HUES48 (cell line): ENCODE results near the gene SDHAF2.
"Not testable (repeated sequence)": the region's sequence is repeated elsewhere in the genome, so short reads cannot be mapped to it uniquely, and the experiment has no call there.

Experiments
- H3K27ac ChIP-seq: one replicate; pipeline ENCODE4 v1.7.0; 2013; ENCODE audit warnings: low read depth, low read length, inconsistent platforms
- H3K27me3 ChIP-seq: 2 replicates; pipeline ENCODE4 v1.6.1; 2013; ENCODE audit warnings: mild to moderate bottlenecking, low read length; ENCODE audit not compliant: control insufficient read depth, insufficient read depth
- H3K36me3 ChIP-seq: 2 replicates; pipeline ENCODE4 v1.6.1; 2013; ENCODE audit warnings: low read length; ENCODE audit not compliant: control insufficient read depth, insufficient read depth
- H3K4me1 ChIP-seq: 2 replicates; pipeline ENCODE4 v1.6.1; 2013; ENCODE audit warnings: mild to moderate bottlenecking, low read length; ENCODE audit not compliant: control insufficient read depth, insufficient read depth
- H3K4me3 ChIP-seq: 2 replicates; pipeline ENCODE4 v1.5.1; 2013; ENCODE audit warnings: mild to moderate bottlenecking, low read depth, low read length
- H3K9ac ChIP-seq: 2 replicates; pipeline ENCODE4 v1.6.1; 2013; ENCODE audit warnings: mild to moderate bottlenecking, low read depth, low read length, moderate library complexity
- H3K9me3 ChIP-seq: 2 replicates; pipeline ENCODE4 v1.6.1; 2013; ENCODE audit warnings: low read length; ENCODE audit not compliant: control insufficient read depth, insufficient read depth

SDHAF2 gene

DNA sequence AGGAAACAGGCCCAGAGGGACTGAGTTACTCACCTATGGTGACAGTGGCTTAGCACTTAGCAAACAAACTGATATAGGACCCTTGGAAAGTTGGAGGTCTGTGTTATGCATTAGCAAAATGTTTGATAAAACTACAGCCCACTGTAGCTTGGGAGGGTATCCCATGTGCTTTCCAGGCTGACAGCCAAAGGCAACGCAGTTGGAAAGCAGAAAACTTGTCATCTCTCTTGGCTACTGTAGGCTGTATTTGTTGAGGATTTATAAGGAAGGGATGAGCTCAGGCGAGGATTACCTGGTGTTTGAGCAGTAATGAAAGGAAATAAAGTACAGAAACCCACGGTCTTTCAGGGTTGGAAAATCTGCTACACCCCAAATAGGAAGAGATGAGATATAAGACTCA is 23.8 kb downstream of the SDHAF2 start:
- H3K27me3 ChIP-seq, result no peaks in the 10 kb centered on the region
- no peak overlapping the region for H3K4me3 ChIP-seq
- no peaks in the 10 kb centered on the region for H3K9me3 ChIP-seq
- no peaks in the 10 kb centered on the region for H3K4me1 ChIP-seq
- H3K9ac ChIP-seq, result no peak overlapping the region
- peaks cover 16% of the 10 kb centered on the region for H3K36me3 ChIP-seq
- H3K27ac ChIP-seq, result no peak overlapping the region

DNA sequence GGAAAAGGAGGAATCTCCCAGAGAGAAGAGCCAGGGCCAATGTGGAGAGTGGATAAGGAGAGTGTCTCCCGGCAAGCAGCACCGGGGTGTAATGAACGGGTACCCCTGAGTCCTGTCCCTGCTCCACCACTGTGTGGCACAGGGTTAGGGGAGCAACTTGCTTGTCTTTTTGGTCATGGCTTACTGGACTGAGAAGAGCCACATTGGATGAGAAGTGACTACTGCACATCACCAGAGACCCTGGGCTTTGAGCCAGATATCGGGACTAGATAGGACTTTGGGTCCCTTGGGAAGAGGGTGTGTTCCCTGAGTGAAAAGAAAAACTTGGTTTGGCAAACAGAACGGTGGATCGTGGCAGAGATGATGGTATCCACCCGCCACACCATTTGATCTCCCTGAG is 24.6 kb downstream of the SDHAF2 start:
- Histone ChIP-seq H3K9ac (no peak overlapping the region), H3K9me3 (no peaks in the 10 kb centered on the region), H3K27me3 (no peaks in the 10 kb centered on the region), H3K4me3 (no peak overlapping the region), H3K4me1 (no peaks in the 10 kb centered on the region), H3K36me3 (peaks cover 11% of the 10 kb centered on the region; the same call in 1 of the 2 replicates), H3K27ac (no peak overlapping the region)

DNA sequence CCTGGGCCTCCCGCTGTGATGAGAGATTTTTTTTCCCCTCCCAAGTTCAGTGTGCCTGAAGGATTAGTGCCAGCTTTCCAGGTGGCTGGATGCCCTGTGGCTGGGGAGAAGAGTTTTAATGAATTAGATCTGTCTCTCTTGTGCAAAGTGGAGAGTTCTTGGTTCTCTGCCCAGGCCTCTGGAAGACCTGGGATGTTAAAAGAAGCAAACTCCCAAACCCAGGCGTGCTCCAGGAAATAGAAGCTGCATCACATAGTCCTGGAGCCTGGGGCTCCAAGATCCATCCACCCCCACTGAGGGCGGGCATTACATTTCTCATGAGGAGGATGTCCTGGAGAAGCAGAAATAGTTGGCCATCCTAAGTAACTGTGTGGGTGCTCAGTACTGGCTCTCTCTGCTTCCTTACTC is 30.6 kb downstream of the SDHAF2 start:
- H3K36me3 ChIP-seq, result no peaks in the 10 kb centered on the region
- H3K4me1 ChIP-seq, result no peaks in the 10 kb centered on the region
- no peak overlapping the region for H3K27ac ChIP-seq
- H3K4me3 ChIP-seq, result no peak overlapping the region
- H3K9me3 ChIP-seq, result no peaks in the 10 kb centered on the region
- H3K9ac ChIP-seq, result no peak overlapping the region
- no peaks in the 10 kb centered on the region for H3K27me3 ChIP-seq

DNA sequence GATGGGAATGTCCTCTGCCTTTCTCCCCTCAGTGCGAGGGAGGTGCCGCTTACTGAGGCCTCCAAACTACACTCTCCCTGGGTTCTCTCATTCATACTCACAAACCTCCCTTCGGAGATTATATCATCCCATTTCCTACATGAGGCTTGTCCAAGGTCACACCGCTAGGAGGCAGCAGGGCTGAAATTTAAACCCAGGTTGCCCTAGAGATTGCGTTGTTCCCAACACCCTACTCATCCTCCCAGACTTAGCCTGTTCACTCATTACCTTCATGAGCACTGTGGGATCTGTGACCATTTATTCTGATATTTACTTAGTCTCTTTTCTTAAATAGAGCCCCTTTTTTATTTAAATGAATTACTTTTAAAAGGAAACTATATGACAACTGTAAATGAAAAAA is 31.1 kb downstream of the SDHAF2 start:
- Histone ChIP-seq H3K27me3 (no peaks in the 10 kb centered on the region), H3K27ac (no peak overlapping the region), H3K9me3 (no peaks in the 10 kb centered on the region), H3K9ac (no peak overlapping the region), H3K4me1 (no peaks in the 10 kb centered on the region), H3K36me3 (no peaks in the 10 kb centered on the region), H3K4me3 (no peak overlapping the region)

DNA sequence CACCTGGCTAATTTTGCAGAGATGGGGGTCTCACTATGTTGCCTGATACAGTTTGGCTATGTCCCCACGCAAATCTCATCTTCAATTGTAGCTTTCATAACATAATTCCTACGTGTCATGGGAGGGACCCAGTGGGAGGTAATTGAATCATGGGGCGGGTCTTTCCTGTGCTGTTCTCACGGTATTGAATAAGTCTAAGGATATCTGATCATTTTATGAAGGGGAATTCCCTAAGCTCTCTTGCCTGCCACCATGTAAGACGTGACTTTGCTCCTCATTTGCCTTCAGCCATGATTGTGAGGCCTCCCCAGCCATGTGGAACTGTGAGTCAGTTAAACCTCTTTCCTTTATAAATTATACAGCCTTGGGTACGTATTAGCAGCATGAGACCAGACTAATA is 37.7 kb downstream of the SDHAF2 start:
- not testable (repeated sequence) for H3K36me3 ChIP-seq, H3K4me1 ChIP-seq

DNA sequence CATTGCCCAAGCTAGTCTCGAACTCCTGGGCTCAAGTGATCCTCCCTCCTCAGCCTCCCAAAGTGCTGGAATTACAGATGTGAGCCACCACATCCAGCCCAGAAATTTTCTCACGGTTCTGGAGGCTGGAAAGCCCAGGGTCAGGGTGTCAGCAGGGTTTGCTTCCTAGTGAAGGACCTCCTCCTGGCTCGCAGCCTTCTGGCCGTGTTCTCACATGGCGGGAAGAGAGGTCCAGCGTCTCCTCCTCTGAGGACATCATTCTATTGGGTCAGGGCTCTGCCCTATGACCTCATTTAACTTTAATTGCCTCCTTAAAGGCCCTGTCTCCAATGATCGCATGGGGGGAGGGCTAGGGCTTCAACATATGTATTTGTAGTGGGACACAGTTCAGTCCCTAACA is 38.1 kb downstream of the SDHAF2 start:
- Histone ChIP-seq H3K4me1 (no peaks in the 10 kb centered on the region), H3K36me3 (peaks cover 3% of the 10 kb centered on the region; the same call in 1 of the 2 replicates), H3K9me3 (no peaks in the 10 kb centered on the region), H3K4me3 (no peak overlapping the region), H3K27me3 (no peaks in the 10 kb centered on the region), H3K27ac (no peak overlapping the region), H3K9ac (no peak overlapping the region)

More for the DNA sequence above, 37.7 kb downstream of the SDHAF2 start:
- H3K4me3 ChIP-seq, H3K9me3 ChIP-seq, H3K9ac ChIP-seq, H3K27ac ChIP-seq, H3K27me3 ChIP-seq: not testable (repeated sequence)

DNA sequence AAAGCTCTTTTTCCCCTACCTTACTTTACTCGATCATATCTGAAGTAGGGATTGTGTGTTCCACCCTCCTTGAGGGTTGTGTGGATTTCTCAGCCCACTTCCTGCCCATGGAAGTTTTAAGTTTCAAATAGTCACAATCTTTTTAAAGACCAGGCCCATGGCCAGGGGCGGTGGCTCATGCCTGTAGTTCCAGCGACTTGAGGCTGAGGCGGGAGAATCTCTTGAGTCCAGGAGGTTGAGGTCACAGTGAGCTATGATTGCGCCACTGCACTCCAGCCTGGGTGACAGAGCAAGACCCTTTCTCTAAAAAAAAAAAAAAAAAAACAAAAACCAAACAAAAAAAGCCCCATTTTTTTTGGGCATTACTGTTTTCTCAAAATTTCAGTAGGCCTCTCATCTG is 42.4 kb downstream of the SDHAF2 start:
- H3K4me1 ChIP-seq, result no peaks in the 10 kb centered on the region
- H3K4me3 ChIP-seq, result no peak overlapping the region
- H3K9me3 ChIP-seq, result no peaks in the 10 kb centered on the region
- H3K9ac ChIP-seq, result no peak overlapping the region
- H3K27ac ChIP-seq, result no peak overlapping the region
- H3K27me3 ChIP-seq, result no peaks in the 10 kb centered on the region
- H3K36me3 ChIP-seq, result peaks cover 3% of the 10 kb centered on the region; the same call in 1 of the 2 replicates

DNA sequence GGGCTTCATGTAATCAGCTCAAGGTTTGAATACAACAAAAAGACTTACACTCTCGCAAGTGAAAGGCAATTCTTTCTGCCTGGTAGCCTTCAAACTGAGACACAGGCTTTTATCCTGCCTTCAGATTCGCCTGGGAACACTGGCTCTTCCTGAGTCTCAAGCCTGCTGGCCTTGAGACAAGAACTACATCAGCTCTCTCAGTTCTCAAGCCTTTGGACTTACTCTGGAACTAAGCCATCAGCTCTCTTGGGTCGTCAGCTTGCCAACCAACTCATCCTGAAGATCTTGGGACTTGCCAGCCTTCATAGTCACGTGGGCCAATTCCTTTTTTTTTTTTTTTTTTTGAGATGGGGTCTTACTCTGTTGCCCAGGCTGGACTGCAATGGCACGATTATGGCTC is 42.9 kb downstream of the SDHAF2 start:
- H3K27me3 ChIP-seq, result no peaks in the 10 kb centered on the region
- H3K9me3 ChIP-seq, result no peaks in the 10 kb centered on the region

DNA sequence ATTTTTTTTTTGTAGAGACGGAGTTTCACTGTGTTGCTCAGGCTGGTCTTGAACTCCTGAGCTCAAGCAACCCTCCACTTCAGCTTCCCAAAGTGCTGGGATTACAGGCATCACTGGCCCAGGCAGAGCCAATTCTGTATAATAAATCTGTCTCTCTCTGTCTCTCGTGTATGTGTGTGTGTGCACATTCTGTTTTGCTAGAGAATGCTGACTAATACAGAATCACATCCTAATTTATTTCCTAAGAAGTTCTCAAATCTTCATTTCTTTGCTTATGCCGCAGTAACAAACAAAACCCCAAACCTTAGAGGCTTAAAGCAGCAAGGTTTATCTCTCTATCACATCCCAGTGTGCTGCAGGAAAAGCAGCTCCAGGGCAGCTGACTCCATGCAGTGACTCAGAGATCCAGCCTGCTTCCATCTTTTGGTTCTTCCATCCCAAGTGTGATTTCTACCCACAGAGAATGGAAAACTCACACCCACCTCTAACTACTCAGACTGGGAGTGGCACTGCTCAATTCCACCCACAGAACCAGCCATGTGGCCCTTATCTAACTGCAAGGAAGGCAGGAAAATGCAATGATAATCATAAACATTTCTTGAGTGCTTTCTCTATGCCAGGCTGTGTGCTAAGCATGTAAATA is 43.6 kb downstream of the SDHAF2 start:
- Histone ChIP-seq H3K4me1 (no peaks in the 10 kb centered on the region; the same call in 1 of the 2 replicates), H3K27ac (no peak overlapping the region), H3K9ac (no peak overlapping the region)

More for the DNA sequence above, 42.9 kb downstream of the SDHAF2 start:
- peaks cover 3% of the 10 kb centered on the region; the same call in 1 of the 2 replicates for H3K36me3 ChIP-seq
- no peak overlapping the region for H3K9ac ChIP-seq
- H3K4me1 ChIP-seq, result no peaks in the 10 kb centered on the region; the same call in 1 of the 2 replicates
- no peak overlapping the region for H3K4me3 ChIP-seq
- no peak overlapping the region for H3K27ac ChIP-seq

DNA sequence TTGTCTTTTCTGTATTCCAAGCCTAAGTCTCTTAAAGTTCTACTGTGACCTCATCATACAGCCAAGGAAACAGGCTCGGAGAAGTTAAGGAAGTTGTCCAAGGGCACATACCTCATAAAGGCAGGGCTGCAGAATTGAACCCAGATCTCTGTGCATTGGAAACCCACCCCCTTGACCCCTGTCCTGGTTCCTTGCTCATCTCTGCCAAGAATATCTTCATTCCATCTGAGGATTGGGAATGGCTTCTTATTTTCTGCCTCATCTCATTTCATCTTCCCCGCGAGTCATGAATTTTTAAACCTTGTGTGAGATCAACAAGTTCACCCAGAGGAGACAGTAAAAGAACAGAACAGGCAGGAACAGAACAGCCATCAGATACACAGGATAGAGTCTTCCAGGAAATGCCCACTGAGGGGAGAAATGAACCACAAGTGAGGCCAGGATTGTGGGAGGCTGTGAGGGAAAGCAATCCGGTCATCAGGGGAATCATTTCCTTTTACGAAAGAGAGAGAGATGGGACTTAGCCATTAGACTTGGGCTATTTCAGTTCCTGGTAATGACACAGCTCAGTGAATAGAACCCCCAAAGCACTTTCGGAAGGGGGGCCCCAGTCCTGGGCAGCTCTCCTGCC is 44.2 kb downstream of the SDHAF2 start:
- no peak overlapping the region for H3K9ac ChIP-seq

More for the DNA sequence above, 43.6 kb downstream of the SDHAF2 start:
- H3K4me3 ChIP-seq, result no peak overlapping the region
- H3K36me3 ChIP-seq, result peaks cover 3% of the 10 kb centered on the region; the same call in 1 of the 2 replicates
- 0 out of 2 replicates have a peak, but pooled peaks cover 2% of the 10 kb centered on the region for H3K27me3 ChIP-seq
- no peaks in the 10 kb centered on the region for H3K9me3 ChIP-seq

DNA sequence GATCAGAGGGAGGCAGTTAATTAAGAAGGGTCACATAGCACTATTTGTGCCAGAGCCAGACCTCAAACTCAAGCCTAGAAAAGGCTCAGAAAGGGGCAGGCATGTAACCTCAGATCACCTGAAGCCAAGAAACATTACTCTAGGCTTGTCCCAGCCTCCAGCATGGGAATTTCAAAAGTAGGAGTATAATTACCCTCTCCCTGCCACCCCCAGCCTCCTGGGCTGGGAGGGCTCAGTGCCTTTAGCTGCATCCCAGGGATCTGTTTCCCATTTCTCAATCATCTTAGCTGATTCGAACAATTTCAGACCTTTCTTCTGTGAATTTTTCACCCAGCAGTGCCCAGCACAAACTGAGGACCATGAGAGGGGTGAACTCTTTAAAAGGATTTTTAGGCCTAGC is 45.5 kb downstream of the SDHAF2 start:
- Histone ChIP-seq H3K36me3 (peaks cover 3% of the 10 kb centered on the region; the same call in 1 of the 2 replicates), H3K9me3 (no peaks in the 10 kb centered on the region), H3K27me3 (0 out of 2 replicates have a peak, but pooled peaks cover 2% of the 10 kb centered on the region), H3K4me3 (no peak overlapping the region), H3K27ac (no peak overlapping the region), H3K4me1 (no peaks in the 10 kb centered on the region; the same call in 1 of the 2 replicates), H3K9ac (no peak overlapping the region)

More for the DNA sequence above, 44.2 kb downstream of the SDHAF2 start:
- Histone ChIP-seq H3K27ac (no peak overlapping the region), H3K4me3 (no peak overlapping the region), H3K4me1 (no peaks in the 10 kb centered on the region; the same call in 1 of the 2 replicates), H3K36me3 (peaks cover 3% of the 10 kb centered on the region; the same call in 1 of the 2 replicates), H3K9me3 (no peaks in the 10 kb centered on the region), H3K27me3 (0 out of 2 replicates have a peak, but pooled peaks cover 2% of the 10 kb centered on the region)
